Raji (cell line): ENCODE results near the gene CLEC16A.

Experiments used
- POLR2A ChIP-seq: IDR thresholded peaks from 2 replicates; pipeline ENCODE4 v1.6.1; 2011; ENCODE audit warnings: low read depth, low read length, control low read depth; ENCODE audit not compliant: insufficient read depth

Gene CLEC16A

DNA sequence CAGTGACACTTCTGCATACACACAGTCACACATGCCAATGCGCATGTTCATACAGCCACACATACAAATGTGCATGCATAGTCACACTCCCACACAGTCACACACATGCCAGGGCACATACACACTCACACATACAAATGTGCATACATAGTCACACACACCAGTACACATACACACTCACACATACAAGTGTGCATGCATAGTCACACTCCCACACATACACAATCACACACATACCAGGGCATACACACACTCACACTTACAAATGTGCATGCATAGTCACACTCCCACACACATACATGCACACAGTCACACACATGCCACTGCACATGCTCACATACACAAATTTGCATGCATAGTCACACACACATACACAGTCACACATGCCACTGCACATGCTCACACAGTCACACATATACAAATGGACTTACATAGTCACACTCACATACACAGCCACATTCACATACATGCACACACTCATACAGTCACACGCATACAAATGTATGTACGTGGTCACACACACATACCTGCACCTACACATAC is 227.5 kb downstream of the CLEC16A start:
- no peak for TF ChIP-seq POLR2A

- no peak for TF ChIP-seq POLR2A
Measured at GRCh38 chr16:11173426-11173825, 229.1 kb downstream of the CLEC16A start.

- no peak for TF ChIP-seq POLR2A
Measured at GRCh38 chr16:11174141-11174540, 229.8 kb downstream of the CLEC16A start.

GRCh38 chr16:11175106-11175786 is 230.9 kb downstream of the CLEC16A start:
- TF ChIP-seq POLR2A = no peak

GRCh38 chr16:11175787-11176341 is 231.5 kb downstream of the CLEC16A start:
- no peak for TF ChIP-seq POLR2A

DNA sequence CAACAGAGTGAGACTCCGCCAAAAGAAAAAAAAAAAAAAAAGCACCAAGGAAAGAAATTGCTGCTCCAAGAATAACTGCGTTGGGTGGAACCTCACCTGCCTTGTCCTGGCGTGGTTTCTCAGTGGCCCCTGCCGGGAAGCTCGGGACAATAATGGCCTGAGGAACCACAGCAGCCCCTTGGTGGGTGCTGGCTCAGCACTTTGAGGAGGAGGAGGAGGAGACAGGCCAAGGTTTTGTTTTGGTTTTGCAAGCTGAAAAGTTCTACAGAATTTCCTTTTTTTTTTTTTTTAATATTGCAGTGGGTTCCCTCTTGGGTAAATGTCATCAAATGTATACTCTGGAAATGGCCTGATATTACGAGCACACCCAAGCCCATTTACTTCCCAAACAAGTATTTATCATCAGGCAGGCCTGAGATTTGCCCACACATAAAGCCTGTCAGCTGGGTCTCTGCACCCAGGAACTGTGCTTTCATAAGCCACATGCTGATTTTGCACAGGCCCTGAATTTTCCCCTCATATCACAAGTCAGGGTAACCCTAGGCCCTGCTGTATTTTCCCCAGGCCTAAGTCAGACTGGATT is 233.3 kb downstream of the CLEC16A start:
- no peak for TF ChIP-seq POLR2A

DNA sequence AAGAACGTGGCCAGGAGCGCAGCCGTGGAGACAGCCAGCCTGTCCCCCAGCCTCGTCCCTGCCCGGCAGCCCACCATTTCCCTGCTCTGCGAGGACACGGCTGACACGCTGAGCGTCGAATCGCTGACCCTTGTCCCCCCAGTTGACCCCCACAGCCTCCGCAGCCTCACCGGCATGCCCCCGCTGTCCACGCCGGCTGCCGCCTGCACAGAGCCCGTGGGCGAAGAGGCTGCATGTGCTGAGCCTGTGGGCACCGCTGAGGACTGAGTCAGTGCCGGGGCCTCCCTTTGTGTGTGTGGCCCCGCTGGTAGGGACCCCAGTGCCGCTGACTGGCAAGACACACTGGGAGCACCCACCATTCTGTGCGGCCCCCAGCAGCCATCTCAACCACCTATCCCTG is 234.1 kb downstream of the CLEC16A start:
- TF ChIP-seq POLR2A = no peak

DNA sequence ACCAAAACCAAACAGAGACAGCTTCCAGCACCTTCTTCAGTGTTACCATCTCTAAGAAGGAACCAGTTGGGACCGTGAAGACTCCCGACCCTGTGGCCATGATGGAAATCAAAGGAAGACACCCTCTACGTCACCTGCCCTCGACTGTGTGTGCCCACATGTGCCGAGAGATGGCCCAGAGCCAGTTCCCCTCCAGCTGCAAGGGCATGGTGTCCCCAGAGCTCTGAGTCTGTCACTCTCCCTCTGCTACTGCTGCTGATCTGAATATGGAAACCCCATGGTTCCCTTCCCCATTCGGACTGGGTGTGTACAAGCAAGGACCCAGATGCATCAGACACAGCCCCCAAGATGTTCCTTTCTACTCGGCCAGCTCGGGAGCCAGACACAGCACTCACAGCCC is 235.2 kb downstream of the CLEC16A start:
- TF ChIP-seq POLR2A = no peak

- TF ChIP-seq POLR2A = no peak
Measured at GRCh38 chr16:11180489-11180888, 236.1 kb downstream of the CLEC16A start.

- no peak for TF ChIP-seq POLR2A
Measured at GRCh38 chr16:11181242-11181898, 237.0 kb downstream of the CLEC16A start.

DNA sequence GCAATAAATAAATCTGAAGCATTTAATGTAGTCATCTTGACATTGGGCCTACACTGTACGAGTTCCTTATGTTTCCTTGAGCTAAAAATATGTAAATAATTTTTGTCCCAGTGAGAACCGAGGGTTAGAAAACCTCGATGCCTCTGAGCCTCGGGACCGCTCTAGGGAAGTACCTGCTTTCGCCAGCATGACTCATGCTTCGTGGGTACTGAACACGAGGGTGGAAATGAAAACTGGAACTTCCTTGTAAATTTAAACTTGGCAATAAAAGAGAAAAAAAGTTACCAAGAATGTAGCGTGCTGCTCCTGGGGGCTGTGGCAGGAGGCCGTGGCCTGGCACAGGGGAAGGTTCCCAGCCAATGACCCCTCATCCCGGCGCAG is 237.5 kb downstream of the CLEC16A start:
- no peak for TF ChIP-seq POLR2A

- no peak for TF ChIP-seq POLR2A
Measured at GRCh38 chr16:11182411-11182810, 238.0 kb downstream of the CLEC16A start.

GRCh38 chr16:11183035-11183812 is 238.9 kb downstream of the CLEC16A start:
- no peak for TF ChIP-seq POLR2A

GRCh38 chr16:11183951-11184350 is 239.6 kb downstream of the CLEC16A start:
- TF ChIP-seq POLR2A = no peak

DNA sequence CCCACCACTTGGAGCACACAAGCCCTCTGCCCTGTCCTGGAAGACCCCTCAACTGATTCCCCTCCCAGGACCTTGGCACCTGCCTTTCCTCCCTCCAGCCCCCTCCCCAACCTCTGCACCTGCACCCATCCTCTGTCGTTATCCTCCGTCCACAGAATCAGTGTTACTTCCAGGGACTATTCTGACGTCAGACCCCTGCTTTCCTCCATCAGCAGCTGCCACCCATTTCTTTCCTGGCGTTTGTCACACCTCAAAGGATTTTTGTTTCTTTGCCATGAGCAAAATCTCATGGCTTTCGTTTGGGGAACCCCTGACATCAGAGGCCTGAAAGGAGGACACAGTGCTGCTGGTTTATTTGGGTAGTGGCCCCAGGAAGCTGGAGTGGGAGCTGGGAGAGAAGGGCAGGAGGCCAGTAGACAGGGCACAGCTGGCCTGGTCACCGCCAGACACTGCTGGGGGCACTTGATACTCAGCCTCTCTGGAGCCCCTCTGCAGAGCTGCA is 243.2 kb downstream of the CLEC16A start:
- no peak for TF ChIP-seq POLR2A
